Activated CD4-positive, alpha-beta T cell treated with anti-CD3 and anti-CD28 coated beads for 36 hours (primary cell): ENCODE data around the gene HSPE1. TPM values are rescaled to one million over a fixed set of nuclear protein-coding genes. Genes with fewer than 3 reads are reported as not detected.

Experiments
- ATAC-seq: fragments of 200-7000 bp; cut with Tn5 transposase; one replicate; pipeline ENCODE4 v1.10.0; 2021; ENCODE audit warnings: mild to moderate bottlenecking, moderate library complexity
- CTCF ChIA-PET: fragments of 350-600 bp; sonication (Branson Sonifier 250); formaldehyde crosslinking; loops from one replicate; lab custom pipeline; 2021; ENCODE audit warnings: antibody characterized with exemption; lab: Charles Lee
- POLR2A ChIA-PET: fragments of 350-600 bp; sonication (Branson Sonifier 250); formaldehyde crosslinking; loops from one replicate; lab custom pipeline; 2021; ENCODE audit warnings: antibody characterized with exemption, inconsistent platforms; lab: Charles Lee
- DNase-seq: peaks from one replicate; pipeline ENCODE4 v3.0.0-alpha.2; 2020
- H3K27ac Mint-ChIP-seq: one replicate; pipeline ENCODE4 v1.8.0; 2021; ENCODE audit warnings: mixed read lengths
- H3K27me3 Mint-ChIP-seq: one replicate; pipeline ENCODE4 v1.8.0; 2021; ENCODE audit warnings: mixed read lengths
- H3K36me3 Mint-ChIP-seq: one replicate; pipeline ENCODE4 v1.8.0; 2021; ENCODE audit warnings: low read depth, mixed read lengths
- H3K4me1 Mint-ChIP-seq: one replicate; pipeline ENCODE4 v1.8.0; 2021; ENCODE audit warnings: mixed read lengths
- H3K4me3 Mint-ChIP-seq: one replicate; pipeline ENCODE4 v1.8.0; 2021; ENCODE audit warnings: mild to moderate bottlenecking, moderate library complexity, mixed read lengths
- H3K9me3 Mint-ChIP-seq: one replicate; pipeline ENCODE4 v1.8.0; 2021; ENCODE audit warnings: low read depth, mixed read lengths
- intact Hi-C, 2 experiments: fragments of 100-400 bp; cut with DNase I in 1 of 2; cut with micrococcal nuclease in 1 of 2; formaldehyde crosslinking; loops; one replicate each; pipeline versions ENCODE4 v1.14.2 to v1.15.1; 2022 to 2024; cut with DNase I, micrococcal nuclease
- total RNA-seq, 2 experiments: library from RNA; stranded (reverse); gene quantifications; one replicate each; pipeline ENCODE4 v1.2.3, GENCODE V29; 2021

Gene HSPE1
- total RNA-seq, 2 experiments from 2014 or later: 250 to 356 TPM

DNA sequence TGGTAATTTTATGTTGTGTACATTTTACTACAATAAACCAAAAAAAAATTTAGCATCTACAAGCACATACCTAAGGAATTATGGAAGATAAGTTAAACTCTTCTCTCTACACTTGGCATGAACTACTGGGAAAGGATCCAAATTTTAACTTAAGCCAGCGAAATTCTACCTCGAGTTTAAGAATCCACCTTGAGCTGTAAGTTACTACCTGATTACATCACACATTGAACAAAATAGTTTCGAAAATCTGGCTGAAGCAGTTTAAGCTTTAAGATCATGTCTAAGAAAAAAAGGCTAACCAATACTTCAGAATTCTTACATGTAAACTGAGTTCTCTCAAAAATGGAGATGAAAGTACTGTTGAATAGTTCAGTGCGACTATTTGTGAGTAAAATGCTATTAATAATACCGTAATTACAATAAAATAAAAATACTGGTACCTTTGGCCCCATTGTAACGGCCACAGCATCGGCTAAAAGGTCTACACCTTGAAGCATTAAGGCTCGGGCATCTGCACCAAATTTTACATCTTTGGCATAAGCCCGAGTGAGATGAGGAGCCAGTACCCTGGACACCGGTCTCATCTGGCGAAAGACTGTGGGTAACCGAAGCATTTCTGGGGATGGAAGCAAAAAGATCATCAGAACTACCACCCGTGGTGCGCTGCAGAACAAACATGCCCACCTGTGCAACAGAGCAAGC, 1.8 kb upstream of the HSPE1 start:
- H3K36me3 Mint-ChIP-seq: peaks cover 83% of the 10 kb centered on the region
- peak overlapping the region; percentile 97 for H3K27ac Mint-ChIP-seq
- no peak for ATAC-seq
- CTCF ChIA-PET: interaction anchor here (0.7 kb wide), 1 partner anchor 579 kb away, joined by 3 read pairs; no protein-coding TSS in a partner anchor
- intact Hi-C loops: loop anchor here (5.0 to 10.0 kb wide), 3 partner anchors 276 to 1326 kb away; partner anchors contain the start of gene STK17B (in 1 of the 2)
- no peak for DNase-seq
- H3K4me3 Mint-ChIP-seq: peak overlapping the region; percentile 92
- H3K27me3 Mint-ChIP-seq: no peaks in the 10 kb centered on the region
- peaks cover 57% of the 10 kb centered on the region for H3K4me1 Mint-ChIP-seq
- H3K9me3 Mint-ChIP-seq: no peaks in the 10 kb centered on the region
- POLR2A ChIA-PET: interaction anchor here (0.6 to 2.7 kb wide), 4 partner anchors 16 to 63 kb away, joined by 3 to 29 read pairs (median 8); partner anchors contain the start of genes COQ10B and SF3B1

DNA sequence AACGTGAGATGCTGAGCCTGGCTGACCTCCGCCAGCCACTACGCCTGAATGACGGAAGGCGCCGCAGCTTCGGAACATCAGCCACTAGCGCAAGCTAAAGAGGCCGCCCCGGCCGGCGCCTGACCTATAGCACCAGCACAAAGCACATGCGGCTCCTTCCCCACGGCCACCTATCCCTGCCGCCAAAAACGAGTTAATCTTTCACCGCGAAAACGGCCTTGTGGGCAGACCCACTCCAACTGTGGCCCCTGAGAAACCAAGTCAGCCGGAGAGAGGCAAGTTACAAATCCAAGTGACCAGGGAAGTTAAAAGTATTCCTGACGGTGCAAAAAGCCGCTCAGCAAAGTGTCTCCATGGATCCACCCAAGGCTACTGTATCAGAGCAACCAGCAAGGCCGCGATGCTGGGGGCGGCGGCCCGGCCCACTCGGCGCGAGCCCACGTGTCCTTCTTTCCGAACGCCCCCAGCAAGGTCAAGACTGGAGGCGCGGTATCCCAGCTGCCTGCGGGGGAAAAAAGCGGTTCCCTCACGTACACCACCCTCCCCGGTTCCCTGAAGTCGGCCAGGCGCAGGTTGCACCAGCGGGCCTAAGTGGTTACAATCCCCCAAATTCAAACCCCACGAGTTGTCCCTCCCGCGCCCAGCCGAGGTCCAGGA, 1.1 kb upstream of the HSPE1 start:
- no peaks in the 10 kb centered on the region for H3K27me3 Mint-ChIP-seq

DNA sequence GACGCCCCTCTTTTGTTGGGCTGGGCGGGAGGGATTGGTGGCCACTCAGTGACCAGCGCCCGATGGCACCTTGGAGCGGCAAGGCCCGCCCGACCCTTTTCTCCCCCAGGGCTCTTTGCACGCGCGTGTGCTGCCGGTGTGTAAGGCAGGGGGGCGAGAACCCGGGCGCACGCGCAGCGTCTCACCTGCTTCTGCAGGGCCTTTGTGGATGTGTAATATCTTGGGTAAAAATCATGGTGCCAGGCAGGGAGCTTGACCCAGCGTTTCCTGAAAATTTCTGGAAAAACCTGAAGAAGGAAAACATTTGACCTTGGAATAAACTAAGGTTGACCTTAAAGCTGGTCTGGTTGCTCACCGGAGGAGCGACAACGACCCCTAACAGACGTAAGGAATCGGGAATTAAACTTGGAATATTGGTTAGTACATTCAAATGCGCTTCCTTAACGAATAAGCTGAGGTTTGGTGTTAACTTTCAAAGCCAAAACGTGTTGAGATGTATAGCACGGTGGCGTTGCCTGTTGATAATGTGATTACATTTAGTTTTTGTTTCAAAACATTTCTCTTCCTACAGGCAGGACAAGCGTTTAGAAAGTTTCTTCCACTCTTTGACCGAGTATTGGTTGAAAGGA, 438 bp downstream of the HSPE1 start:
- intact Hi-C loops: loop anchor here (1.0 to 10.0 kb wide), 10 partner anchors 15 to 1329 kb away; partner anchors contain the start of genes COQ10B (in 2 of the 2), MARS2 (in 2 of the 2), SF3B1 (in 2 of the 2) and CCDC150 (in 1 of the 2)
- Mint-ChIP-seq H3K27ac (peak overlapping the region; percentile 93), H3K9me3 (no peaks in the 10 kb centered on the region), H3K4me1 (peaks cover 50% of the 10 kb centered on the region), H3K36me3 (peaks cover 80% of the 10 kb centered on the region), H3K27me3 (no peaks in the 10 kb centered on the region), H3K4me3 (peak overlapping the region; percentile 92)
- DNase-seq: no peak
- POLR2A ChIA-PET: interaction anchor here (1.0 to 2.7 kb wide), 7 partner anchors 9 to 99 kb away, joined by 3 to 29 read pairs (median 9); partner anchors contain the start of genes COQ10B, MOB4 and SF3B1
- CTCF ChIA-PET: interaction anchor here (0.6 to 2.5 kb wide), 3 partner anchors 15 to 223 kb away, joined by 3 to 11 read pairs (median 9); partner anchors contain the start of genes MOB4 and SF3B1
- ATAC-seq: peak; percentile 2

More for the DNA sequence above, 1.1 kb upstream of the HSPE1 start:
- ChIA-PET CTCF (interaction anchor here (0.7 to 1.3 kb wide), 4 partner anchors 18 to 580 kb away, joined by 3 to 9 read pairs (median 3); partner anchors contain the start of gene SF3B1), POLR2A (interaction anchor here (0.6 to 2.7 kb wide), 10 partner anchors 9 to 88 kb away, joined by 3 to 29 read pairs (median 8); partner anchors contain the start of genes COQ10B, MOB4 and SF3B1)
- ATAC-seq: no peak
- Mint-ChIP-seq H3K9me3 (no peaks in the 10 kb centered on the region), H3K4me1 (peaks cover 61% of the 10 kb centered on the region), H3K36me3 (peaks cover 84% of the 10 kb centered on the region), H3K27ac (peak overlapping the region; percentile 97), H3K4me3 (peak overlapping the region; percentile 92)
- DNase-seq: peak; percentile 75
- intact Hi-C loops: loop anchor here (1.0 to 10.0 kb wide), 4 partner anchors 191 to 1327 kb away; partner anchors contain the start of gene STK17B (in 1 of the 2)

DNA sequence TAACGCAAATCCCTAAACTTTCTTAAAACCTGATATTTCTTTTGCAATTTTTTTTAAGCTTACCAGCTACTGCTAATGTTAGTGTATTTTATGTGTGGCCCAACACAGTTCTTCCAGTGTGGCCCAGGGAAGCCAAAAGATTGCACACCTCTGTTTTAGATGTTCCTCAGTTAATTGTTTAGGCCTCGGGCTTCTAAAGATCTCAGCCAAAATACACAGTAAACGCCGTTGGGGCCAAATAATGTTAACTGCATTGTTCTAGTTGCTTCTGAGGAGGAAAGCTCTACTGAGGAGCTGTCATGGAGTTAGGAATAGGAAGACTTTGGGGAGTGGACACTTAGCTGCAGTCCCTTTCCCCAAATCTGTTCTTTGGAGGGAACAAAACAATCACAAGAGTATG, 2.0 kb downstream of the HSPE1 start:
- peaks cover 35% of the 10 kb centered on the region for H3K4me1 Mint-ChIP-seq
- intact Hi-C loops: loop anchor here (5.0 to 10.0 kb wide), 4 partner anchors 285 to 1227 kb away; partner anchors contain the start of gene GTF3C3 (in 1 of the 2)
- H3K9me3 Mint-ChIP-seq: no peaks in the 10 kb centered on the region
- POLR2A ChIA-PET: interaction anchor here (0.6 to 1.3 kb wide), 4 partner anchors 14 to 572 kb away, joined by 3 to 6 read pairs (median 4); partner anchors contain the start of genes COQ10B and MOB4
- no peak for ATAC-seq
- H3K36me3 Mint-ChIP-seq: peaks cover 65% of the 10 kb centered on the region
- H3K27ac Mint-ChIP-seq: peak overlapping the region; percentile 93
- no peak for DNase-seq
- CTCF ChIA-PET: interaction anchor here (0.6 to 2.5 kb wide), 3 partner anchors 11 to 210 kb away, joined by 3 to 11 read pairs (median 4); partner anchors contain the start of gene MOB4
- no peaks in the 10 kb centered on the region for H3K27me3 Mint-ChIP-seq
- H3K4me3 Mint-ChIP-seq: peak overlapping the region; percentile 92

DNA sequence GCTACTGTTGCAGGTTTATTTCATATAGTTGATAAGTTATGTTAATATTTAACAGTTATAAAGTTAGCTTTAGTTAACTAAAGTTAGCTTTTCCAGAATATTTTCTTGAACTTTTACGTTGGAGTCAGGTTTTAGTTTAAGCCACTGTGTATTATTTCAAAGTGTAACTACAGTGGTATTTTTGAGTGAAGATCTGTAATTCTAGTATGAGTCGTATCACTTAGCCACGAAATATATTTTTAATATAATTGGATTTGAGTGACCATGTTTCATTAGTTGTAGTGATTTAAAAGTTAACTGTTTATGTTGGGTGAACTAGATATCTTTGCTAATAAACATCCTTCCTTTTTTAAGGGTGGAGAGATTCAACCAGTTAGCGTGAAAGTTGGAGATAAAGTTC, 2.5 kb downstream of the HSPE1 start:
- Mint-ChIP-seq H3K4me3 (peak overlapping the region; percentile 92), H3K9me3 (no peaks in the 10 kb centered on the region), H3K36me3 (peaks cover 60% of the 10 kb centered on the region), H3K27me3 (no peaks in the 10 kb centered on the region), H3K27ac (peak overlapping the region; percentile 93), H3K4me1 (peaks cover 32% of the 10 kb centered on the region)
- ChIA-PET POLR2A (interaction anchor here (0.7 to 1.3 kb wide), 2 partner anchors 13 to 355 kb away, joined by 4 to 5 read pairs; partner anchors contain the start of gene MOB4), CTCF (interaction anchor here (0.6 to 2.5 kb wide), 3 partner anchors 10 to 209 kb away, joined by 3 to 11 read pairs (median 4); partner anchors contain the start of gene MOB4)
- DNase-seq: no peak
- intact Hi-C loops: loop anchor here (5.0 to 10.0 kb wide), 4 partner anchors 285 to 1228 kb away; partner anchors contain the start of gene GTF3C3 (in 1 of the 2)
- ATAC-seq: no peak

DNA sequence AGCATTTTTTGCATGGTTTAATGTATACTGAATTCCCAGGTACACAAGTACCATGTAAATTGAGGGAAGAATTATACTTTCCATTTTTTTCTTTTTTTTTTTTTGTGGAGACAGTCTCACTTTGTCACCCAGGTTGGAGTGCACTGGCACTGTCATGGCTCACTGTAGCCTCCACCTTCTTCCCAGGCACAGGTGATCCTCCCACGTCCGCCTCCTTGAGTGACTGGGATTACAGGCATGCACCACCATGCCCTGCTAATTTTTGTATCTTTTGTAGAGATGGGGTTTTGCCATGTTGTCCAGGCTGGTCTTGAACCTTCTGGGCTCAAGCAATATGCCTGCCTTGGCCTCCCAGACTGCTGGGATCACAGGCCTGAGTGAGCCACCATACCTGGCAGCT, 3.8 kb downstream of the HSPE1 start:
- Mint-ChIP-seq H3K9me3 (no peaks in the 10 kb centered on the region), H3K27me3 (no peaks in the 10 kb centered on the region), H3K36me3 (peaks cover 51% of the 10 kb centered on the region), H3K4me3 (no peak overlapping the region), H3K27ac (peak overlapping the region; percentile 37), H3K4me1 (peaks cover 27% of the 10 kb centered on the region)
- intact Hi-C loops: loop anchor here (5.0 to 10.0 kb wide), 4 partner anchors 287 to 1229 kb away; partner anchors contain the start of gene GTF3C3 (in 1 of the 2)
- ATAC-seq: no peak
- POLR2A ChIA-PET: interaction anchor here (0.7 to 1.4 kb wide), 3 partner anchors 9 to 51 kb away, joined by 4 to 16 read pairs (median 6); partner anchors contain the start of gene COQ10B
- CTCF ChIA-PET: interaction anchor here (1.5 kb wide), 2 partner anchors 9 to 11 kb away, joined by 3 to 4 read pairs; partner anchors contain the start of gene MOB4
- no peak for DNase-seq

DNA sequence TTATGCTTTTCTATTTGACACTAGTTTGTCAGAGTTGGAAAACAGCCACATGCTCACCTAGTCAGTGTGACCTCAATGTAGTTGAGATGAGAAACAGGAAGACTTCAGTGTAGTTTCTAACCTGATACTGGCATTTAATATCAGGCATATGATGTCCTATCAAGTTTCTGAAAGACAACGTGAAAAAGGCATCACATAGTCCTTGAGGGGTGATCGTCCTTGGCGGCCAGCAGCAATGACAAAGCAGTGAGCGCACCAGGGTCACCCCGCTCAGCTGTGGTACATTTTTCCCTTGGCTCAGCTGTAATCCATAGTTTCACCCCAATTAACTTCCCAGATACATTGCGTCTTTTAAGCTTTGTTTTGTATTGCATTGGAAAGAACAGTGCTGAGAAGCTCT, 4.3 kb downstream of the HSPE1 start:
- H3K36me3 Mint-ChIP-seq: peaks cover 47% of the 10 kb centered on the region
- H3K27me3 Mint-ChIP-seq: no peaks in the 10 kb centered on the region
- H3K4me3 Mint-ChIP-seq: no peak overlapping the region
- POLR2A ChIA-PET: interaction anchor here (0.8 to 1.4 kb wide), 2 partner anchors 11 to 52 kb away, joined by 6 to 16 read pairs; partner anchors contain the start of gene COQ10B
- ATAC-seq: no peak
- H3K27ac Mint-ChIP-seq: peak overlapping the region; percentile 37
- DNase-seq: no peak
- H3K9me3 Mint-ChIP-seq: no peaks in the 10 kb centered on the region
- H3K4me1 Mint-ChIP-seq: peaks cover 27% of the 10 kb centered on the region
- intact Hi-C loops: loop anchor here (5.0 to 10.0 kb wide), 4 partner anchors 287 to 1230 kb away; partner anchors contain the start of gene GTF3C3 (in 1 of the 2)
- CTCF ChIA-PET: interaction anchor here (1.5 kb wide), 2 partner anchors 9 to 11 kb away, joined by 3 to 4 read pairs; partner anchors contain the start of gene MOB4

DNA sequence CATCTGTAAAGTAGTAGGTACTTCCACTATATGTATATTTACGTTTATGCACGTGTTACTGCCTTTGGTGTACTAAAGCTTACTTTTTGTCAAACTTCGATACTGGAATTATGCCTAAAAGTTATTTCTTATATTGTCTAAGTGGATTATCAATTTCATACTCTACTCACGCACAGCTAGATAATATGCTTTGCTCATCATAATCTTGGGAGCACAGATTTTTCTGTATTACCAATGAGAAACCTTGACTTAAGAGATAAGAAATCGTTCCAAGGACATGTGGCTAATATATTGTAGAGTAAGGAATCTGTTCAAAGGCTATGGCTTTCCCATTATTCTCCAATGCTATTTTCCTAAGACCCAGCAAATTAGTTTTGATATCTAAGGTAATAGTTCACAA, 6.5 kb downstream of the HSPE1 start:
- ChIA-PET CTCF (interaction anchor here (0.7 to 1.3 kb wide), 3 partner anchors 10 to 93 kb away, joined by 3 to 4 read pairs (median 3); partner anchors contain the start of gene SF3B1), POLR2A (interaction anchor here (0.8 to 1.2 kb wide), 2 partner anchors 10 to 312 kb away, joined by 3 read pairs; no protein-coding TSS in a partner anchor)
- H3K4me3 Mint-ChIP-seq: no peak overlapping the region

DNA sequence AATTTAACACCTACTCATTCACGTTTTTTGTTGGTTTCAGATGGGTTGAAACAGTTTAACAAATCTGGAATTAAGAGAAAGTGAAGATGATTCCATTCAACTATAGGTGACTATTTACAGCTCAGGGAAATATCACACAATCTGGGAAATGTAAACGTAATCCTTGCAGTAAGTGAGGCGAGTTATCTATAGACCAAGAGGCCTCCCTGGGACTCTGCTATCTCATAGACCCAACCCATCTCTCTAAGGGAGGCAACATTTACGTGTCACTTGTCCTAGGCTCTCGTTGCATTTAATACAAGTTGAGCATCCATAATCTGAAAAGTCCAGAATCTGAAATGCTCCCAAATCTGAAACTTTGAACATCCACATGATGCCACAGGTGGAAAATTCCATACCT, 13.7 kb downstream of the HSPE1 start:
- ChIA-PET POLR2A (interaction anchor here (2.1 kb wide), 1 partner anchor 14 kb away, joined by 9 read pairs; the partner anchor contains the start of genes HSPD1 and HSPE1), CTCF (no interaction called here)
- Mint-ChIP-seq H3K36me3 (peaks cover 5% of the 10 kb centered on the region), H3K27me3 (no peaks in the 10 kb centered on the region), H3K4me3 (no peak overlapping the region), H3K27ac (no peak overlapping the region), H3K4me1 (peaks cover 14% of the 10 kb centered on the region), H3K9me3 (no peaks in the 10 kb centered on the region)
- intact Hi-C loops: loop anchor here in 1 of 2 experiments (2.0 kb wide), 1 partner anchor 263 kb away; no protein-coding TSS in a partner anchor
- DNase-seq (no peak), ATAC-seq (no peak)

More for the DNA sequence above, 6.5 kb downstream of the HSPE1 start:
- H3K4me1 Mint-ChIP-seq: peaks cover 26% of the 10 kb centered on the region
- H3K27ac Mint-ChIP-seq: no peak overlapping the region
- intact Hi-C loops: loop anchor here in 1 of 2 experiments (10.0 kb wide), 1 partner anchor 1232 kb away; no protein-coding TSS in a partner anchor
- H3K27me3 Mint-ChIP-seq: no peaks in the 10 kb centered on the region
- H3K36me3 Mint-ChIP-seq: peaks cover 38% of the 10 kb centered on the region
- DNase-seq (no peak), ATAC-seq (no peak)
- no peaks in the 10 kb centered on the region for H3K9me3 Mint-ChIP-seq
